Femur (tissue), 1 donor: ENCODE measurements around the gene FGGY.
"Not testable (repeated sequence)": the region's sequence is repeated elsewhere in the genome, so short reads cannot be mapped to it uniquely, and the experiment has no call there.

Experiments
- DNase-seq: peaks from one replicate; pipeline ENCODE4 v3.0.0-alpha.2; 2017

FGGY gene

GRCh38 chr1:59452559-59452958 lies 155.7 kb downstream of the FGGY start:
- DNase-seq, result no peak

GRCh38 chr1:59453297-59453968 lies 156.5 kb downstream of the FGGY start:
- DNase-seq, result no peak

- no peak for DNase-seq
Measured at GRCh38 chr1:59455206-59455605, 158.3 kb downstream of the FGGY start.

- DNase-seq, result no peak
Measured at GRCh38 chr1:59457786-59458185, 160.9 kb downstream of the FGGY start.

- no peak for DNase-seq
Measured at GRCh38 chr1:59458884-59459283, 162.0 kb downstream of the FGGY start.

- DNase-seq, result not testable (repeated sequence)
Measured at GRCh38 chr1:59462942-59463341, 166.0 kb downstream of the FGGY start.

- DNase-seq, result not testable (repeated sequence)
Measured at GRCh38 chr1:59465478-59465877, 168.6 kb downstream of the FGGY start.

GRCh38 chr1:59468828-59469428 lies 172.0 kb downstream of the FGGY start:
- DNase-seq, result no peak

GRCh38 chr1:59471991-59472570 lies 175.2 kb downstream of the FGGY start:
- DNase-seq, result not testable (repeated sequence)

- DNase-seq, result no peak
Measured at GRCh38 chr1:59473831-59474230, 176.9 kb downstream of the FGGY start.

- DNase-seq, result no peak
Measured at GRCh38 chr1:59474496-59474895, 177.6 kb downstream of the FGGY start.

- DNase-seq, result no peak
Measured at GRCh38 chr1:59475737-59476136, 178.8 kb downstream of the FGGY start.

GRCh38 chr1:59477286-59477685 lies 180.4 kb downstream of the FGGY start:
- DNase-seq, result no peak

GRCh38 chr1:59477867-59478266 lies 181.0 kb downstream of the FGGY start:
- DNase-seq, result no peak

- DNase-seq, result no peak
Measured at GRCh38 chr1:59478822-59479221, 181.9 kb downstream of the FGGY start.

GRCh38 chr1:59480188-59480888 lies 183.4 kb downstream of the FGGY start:
- DNase-seq, result no peak

GRCh38 chr1:59481881-59482505 lies 185.1 kb downstream of the FGGY start:
- DNase-seq, result peak; percentile 38

GRCh38 chr1:59482986-59483385 lies 186.1 kb downstream of the FGGY start:
- DNase-seq, result no peak

- no peak for DNase-seq
Measured at GRCh38 chr1:59484096-59484495, 187.2 kb downstream of the FGGY start.

- no peak for DNase-seq
Measured at GRCh38 chr1:59485171-59485570, 188.3 kb downstream of the FGGY start.

GRCh38 chr1:59485949-59486348 lies 189.1 kb downstream of the FGGY start:
- no peak for DNase-seq

- no peak for DNase-seq
Measured at GRCh38 chr1:59486615-59487014, 189.7 kb downstream of the FGGY start.

GRCh38 chr1:59487335-59488031 lies 190.6 kb downstream of the FGGY start:
- DNase-seq, result no peak
